Nephron (organoid): ENCODE results near the gene PET100.

Source experiments
- H3K27ac Mint-ChIP-seq, 3 experiments: 2 replicates each; pipeline ENCODE4 v1.8.0; 2020; ENCODE audit warnings: mixed read lengths in 3 of 3, mild to moderate bottlenecking in 2 of 3, moderate library complexity in 1 of 3
- H3K27me3 Mint-ChIP-seq: 2 replicates; pipeline ENCODE4 v1.8.0; 2021; ENCODE audit warnings: low read depth, mild to moderate bottlenecking, moderate library complexity, mixed read lengths
- H3K36me3 Mint-ChIP-seq: 2 replicates; pipeline ENCODE4 v1.8.0; 2020; ENCODE audit warnings: low read depth, mixed read lengths
- H3K4me1 Mint-ChIP-seq: 2 replicates; pipeline ENCODE4 v1.8.0; 2020; ENCODE audit warnings: mixed read lengths
- H3K4me3 Mint-ChIP-seq, 3 experiments: 2 replicates each; pipeline ENCODE4 v1.8.0; 2020; ENCODE audit warnings: mild to moderate bottlenecking in 3 of 3, mixed read lengths in 3 of 3, moderate library complexity in 2 of 3
- H3K9me3 Mint-ChIP-seq: 2 replicates; pipeline ENCODE4 v1.8.0; 2020; ENCODE audit warnings: mixed read lengths
- CTCF ChIP-seq, 3 experiments: fragments of 200-600 bp; sonication (generic); IDR thresholded peaks; one replicate each; pipeline ENCODE4 v1.5.0; 2021; ENCODE audit warnings: antibody characterized with exemption in 3 of 3; ENCODE audit not compliant: unreplicated experiment in 3 of 3

Gene PET100

GRCh38 chr19:7635670-7636069 is 6.1 kb downstream of the PET100 start:
- peak overlapping the region; percentile 65 to 71 (median 71) for H3K4me3 Mint-ChIP-seq
- peaks cover 38% of the 10 kb centered on the region for H3K27me3 Mint-ChIP-seq
- no peaks in the 10 kb centered on the region for H3K36me3 Mint-ChIP-seq
- H3K27ac Mint-ChIP-seq = no peak overlapping the region
- no peaks in the 10 kb centered on the region for H3K4me1 Mint-ChIP-seq
- TF ChIP-seq CTCF (IDR thresholded peaks at IDR 0.05; ENCODE audit: unreplicated experiment in 3 of 3) = no peak
- H3K9me3 Mint-ChIP-seq = no peaks in the 10 kb centered on the region

- H3K9me3 Mint-ChIP-seq = no peaks in the 10 kb centered on the region
- H3K36me3 Mint-ChIP-seq = no peaks in the 10 kb centered on the region
- H3K4me3 Mint-ChIP-seq = peak overlapping the region; percentile 58 to 72 (median 71)
- peaks cover 38% of the 10 kb centered on the region for H3K27me3 Mint-ChIP-seq
- H3K4me1 Mint-ChIP-seq = no peaks in the 10 kb centered on the region
- TF ChIP-seq CTCF (IDR thresholded peaks at IDR 0.05; ENCODE audit: unreplicated experiment in 3 of 3) = no peak
- no peak overlapping the region for H3K27ac Mint-ChIP-seq
Measured at GRCh38 chr19:7636317-7636690, 6.7 kb downstream of the PET100 start.

- TF ChIP-seq CTCF (IDR thresholded peaks at IDR 0.05; ENCODE audit: unreplicated experiment in 3 of 3) = no peak
- H3K27ac Mint-ChIP-seq = peak within 1 kb of the TSS in 1 of 3 experiments; percentile 14
Measured at GRCh38 chr19:7636691-7637373, 7.2 kb downstream of the PET100 start, which contains the start of gene STXBP2. Gene STXBP2 (plus strand): TSS chr19:7637110. CDS start chr19:7637150, 40 bp downstream.

GRCh38 chr19:7637374-7638256 is 8.0 kb downstream of the PET100 start:
- Mint-ChIP-seq H3K4me3 (peak overlapping the region in 2 of 3 experiments; percentile 71 to 72), H3K27me3 (peaks cover 38% of the 10 kb centered on the region), H3K27ac (no peak overlapping the region), H3K4me1 (no peaks in the 10 kb centered on the region), H3K9me3 (no peaks in the 10 kb centered on the region), H3K36me3 (no peaks in the 10 kb centered on the region)
- TF ChIP-seq CTCF (IDR thresholded peaks at IDR 0.05; ENCODE audit: unreplicated experiment in 3 of 3) = no peak

More at GRCh38 chr19:7636691-7637373, 7.2 kb downstream of the PET100 start, which contains the start of gene STXBP2:
- Mint-ChIP-seq H3K27me3 (peaks cover 38% of the 10 kb centered on the region), H3K9me3 (no peaks in the 10 kb centered on the region), H3K4me1 (no peaks in the 10 kb centered on the region), H3K4me3 (peak within 1 kb of the TSS; percentile 65 to 72 (median 71)), H3K36me3 (no peaks in the 10 kb centered on the region)

GRCh38 chr19:7638802-7639465 is 9.3 kb downstream of the PET100 start:
- Mint-ChIP-seq H3K27me3 (peaks cover 38% of the 10 kb centered on the region), H3K27ac (no peak overlapping the region), H3K9me3 (no peaks in the 10 kb centered on the region), H3K4me3 (peak overlapping the region; percentile 11 to 57 (median 42)), H3K4me1 (no peaks in the 10 kb centered on the region), H3K36me3 (no peaks in the 10 kb centered on the region)
- TF ChIP-seq CTCF (IDR thresholded peaks at IDR 0.05; ENCODE audit: unreplicated experiment in 3 of 3) = no peak
